Activated CD4-positive, alpha-beta T cell treated with anti-CD3 and anti-CD28 coated beads, Interleukin-2, amount 50 U/mL, for 16 hours (primary cell): Measurements from ENCODE around the gene PNMA1.
"Not testable (repeated sequence)": the region's sequence is repeated elsewhere in the genome, so short reads cannot be mapped to it uniquely, and the experiment has no call there.

Experiments
- DNase-seq: peaks from one replicate; pipeline ENCODE4 v3.0.0-alpha.2; 2020

Gene PNMA1

DNA sequence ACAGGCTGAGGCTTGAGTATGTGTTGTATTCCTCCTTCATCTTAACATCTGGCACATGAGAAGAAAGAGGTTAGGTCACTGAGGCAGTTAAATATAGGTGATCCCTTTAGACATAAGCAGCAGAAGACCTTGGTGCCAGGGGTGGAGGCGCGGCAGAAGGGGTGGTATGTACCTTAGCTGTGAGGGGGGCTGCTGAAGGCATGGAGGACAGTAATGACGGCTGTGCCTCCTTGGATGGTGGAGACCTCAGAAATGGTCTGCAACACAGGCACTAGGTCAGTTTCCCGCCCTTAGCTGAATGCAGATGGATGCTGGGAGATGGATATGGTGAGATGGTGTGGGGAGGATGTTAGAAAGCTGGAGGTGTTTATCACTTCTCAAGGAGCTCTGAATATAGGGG is 1.5 kb upstream of the PNMA1 start:
- no peak for DNase-seq

DNA sequence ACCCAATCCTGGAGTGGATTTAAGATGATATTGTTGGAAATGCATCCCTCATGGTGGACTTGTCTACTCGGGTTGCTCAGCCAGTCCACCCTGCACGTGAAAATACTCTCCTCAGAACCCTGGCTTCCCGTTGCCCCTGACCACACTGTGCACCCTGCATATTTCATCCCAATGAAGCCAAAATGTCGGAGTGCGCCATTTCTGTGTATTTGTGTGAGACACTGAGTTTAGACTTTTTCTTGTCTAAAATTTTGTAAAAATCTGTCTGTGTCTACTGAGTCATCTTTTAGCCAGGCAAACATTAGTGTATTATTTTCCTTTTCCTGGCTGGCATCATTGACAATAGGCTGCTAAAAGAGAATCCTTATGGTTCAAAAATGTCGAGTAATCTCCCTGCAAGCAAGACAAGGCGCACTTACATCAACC is 485 bp upstream of the PNMA1 start:
- DNase-seq = no peak

DNA sequence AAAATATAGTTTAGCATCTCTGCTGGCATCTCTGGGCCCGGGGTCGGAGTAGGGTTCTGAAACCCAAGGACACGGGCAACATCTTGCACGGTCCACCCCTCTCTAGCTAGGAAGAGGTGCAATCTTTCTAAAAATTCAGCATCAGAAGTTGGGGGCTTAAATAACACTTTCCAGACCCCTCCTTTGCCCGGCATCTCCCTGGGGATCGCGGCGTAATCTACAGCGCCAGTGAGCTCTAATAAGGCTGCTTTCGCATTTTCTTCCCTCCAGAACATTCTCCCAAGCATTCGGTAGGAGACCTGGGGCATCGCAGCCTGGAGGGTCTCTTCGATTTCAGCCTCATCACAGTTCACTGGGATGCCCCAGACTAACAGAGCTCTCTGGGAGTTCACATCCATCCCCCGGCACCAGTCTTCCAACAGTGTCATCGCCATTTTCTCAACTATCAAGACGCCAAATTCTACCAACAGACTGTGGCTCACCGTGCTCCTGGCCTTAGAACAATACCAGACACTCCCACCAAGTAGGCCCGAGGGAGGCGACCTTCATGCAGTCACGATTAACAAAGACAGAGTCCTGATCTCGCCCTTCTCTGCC is 880 bp downstream of the PNMA1 start:
- DNase-seq = no peak

DNA sequence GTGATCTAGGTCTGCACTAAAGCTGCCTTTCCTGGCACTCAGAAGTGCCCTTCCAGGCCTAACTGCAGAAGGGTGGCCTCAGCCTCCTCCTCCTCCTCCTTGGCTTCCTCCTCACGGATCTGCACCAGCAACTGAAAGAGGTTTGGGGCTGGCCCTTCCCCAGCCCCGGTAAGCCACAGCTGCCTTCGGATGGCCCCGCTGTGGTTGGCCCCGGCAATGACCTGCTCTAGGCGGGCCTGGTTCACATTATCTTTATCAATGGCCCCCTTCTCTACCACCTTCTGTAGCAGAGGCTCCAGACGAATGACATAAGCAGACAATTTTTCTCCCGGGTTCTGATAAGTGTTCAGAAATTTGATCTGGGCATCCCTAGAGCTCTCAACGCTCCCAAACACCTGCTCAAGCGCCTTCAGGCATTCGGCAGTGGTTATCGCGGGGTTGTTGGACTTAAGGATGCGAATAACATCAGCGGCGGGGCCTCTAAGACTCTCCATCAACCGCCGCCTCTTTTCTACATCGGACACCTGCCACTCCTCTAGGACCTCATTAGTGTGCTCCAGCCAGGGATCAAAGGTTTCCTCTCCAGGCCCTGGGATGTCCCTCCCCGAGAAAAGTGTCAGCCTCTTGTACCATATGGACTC is 1.5 kb downstream of the PNMA1 start:
- peak; percentile 57 for DNase-seq

DNA sequence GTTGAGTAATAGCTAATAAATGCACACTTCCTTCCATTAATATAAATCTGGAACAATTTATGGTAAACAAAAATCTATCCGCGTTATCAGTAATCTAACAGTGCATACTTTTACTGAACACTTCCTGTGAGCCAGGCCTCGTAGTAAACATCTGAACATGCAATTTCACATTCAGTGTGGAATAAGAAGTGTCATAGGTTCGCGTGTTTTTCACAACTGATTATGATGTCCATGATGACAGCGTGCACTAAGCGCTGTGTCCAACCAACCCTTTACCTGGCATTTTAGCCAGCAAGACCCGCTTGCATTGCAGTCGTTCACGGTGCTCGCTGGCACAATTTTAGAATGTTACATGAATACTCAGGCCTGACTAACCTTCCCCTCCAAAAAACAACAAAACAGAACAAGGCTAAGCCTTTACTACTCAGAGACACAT is 2.1 kb downstream of the PNMA1 start:
- peak; percentile 41 for DNase-seq

DNA sequence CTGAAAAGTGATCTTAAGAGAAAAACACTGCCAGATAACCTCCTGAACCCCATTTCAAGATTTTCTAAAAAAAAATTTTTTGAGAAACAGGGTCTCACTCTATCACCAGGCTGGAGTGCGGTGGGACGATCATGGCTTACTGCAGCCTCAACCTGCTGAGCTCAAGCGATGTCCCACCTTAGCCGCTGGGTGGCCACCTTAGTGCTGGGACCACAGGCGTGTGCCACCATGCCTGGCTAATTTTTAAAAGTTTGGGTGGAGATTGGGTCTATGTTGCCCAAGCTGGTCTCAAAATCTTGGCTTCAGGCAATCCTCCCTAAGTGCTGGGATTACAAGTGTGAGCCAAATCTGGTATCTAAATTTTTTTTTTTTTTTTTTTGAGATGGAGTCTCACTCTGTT is 3.4 kb downstream of the PNMA1 start:
- DNase-seq = no peak

DNA sequence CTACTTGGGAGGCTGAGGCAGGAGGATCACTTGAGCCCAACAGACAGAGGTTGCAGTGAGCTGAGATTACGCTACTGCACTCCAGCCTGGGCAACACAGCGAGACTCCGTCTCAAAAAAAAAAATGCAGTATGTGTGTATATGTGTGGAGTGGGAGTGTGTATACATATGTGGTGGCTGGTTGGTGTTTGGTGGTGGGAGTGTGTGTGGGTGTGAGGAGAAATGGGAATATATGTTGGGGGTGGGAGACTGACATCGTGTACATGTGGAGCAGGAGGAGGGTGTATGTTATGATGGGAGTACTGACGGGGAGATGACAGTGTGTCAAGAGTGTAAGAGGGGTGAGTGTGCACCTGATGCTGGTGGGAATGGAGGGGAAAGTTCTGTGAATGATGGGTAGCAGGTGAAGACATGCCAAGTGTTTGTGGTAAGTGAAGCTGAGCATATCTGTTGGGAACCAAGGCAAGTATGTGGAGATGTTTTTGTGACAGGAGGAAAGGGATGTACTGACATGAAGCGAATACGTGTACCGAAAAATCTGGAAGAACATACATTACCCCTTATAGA is 4.2 kb downstream of the PNMA1 start:
- no peak for DNase-seq

DNA sequence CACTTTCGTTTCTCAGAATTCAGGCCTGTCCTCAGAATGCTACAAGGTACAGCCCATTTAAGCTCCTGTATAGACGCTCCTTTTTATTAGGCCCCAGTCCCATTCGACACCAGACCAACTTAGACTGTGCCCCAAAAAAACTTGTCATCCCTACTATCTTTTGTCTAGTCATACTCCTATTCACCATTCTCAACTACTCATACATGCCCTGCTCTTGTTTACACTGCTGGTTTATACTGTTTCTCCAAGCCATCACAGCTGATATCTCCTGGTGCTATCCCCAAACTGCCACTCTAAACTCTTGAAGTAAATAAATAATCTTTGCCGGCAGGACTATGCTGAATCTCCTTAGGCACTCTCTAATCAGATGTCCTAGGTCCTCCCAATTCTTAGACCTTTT is 6.1 kb downstream of the PNMA1 start:
- DNase-seq = not testable (repeated sequence)

DNA sequence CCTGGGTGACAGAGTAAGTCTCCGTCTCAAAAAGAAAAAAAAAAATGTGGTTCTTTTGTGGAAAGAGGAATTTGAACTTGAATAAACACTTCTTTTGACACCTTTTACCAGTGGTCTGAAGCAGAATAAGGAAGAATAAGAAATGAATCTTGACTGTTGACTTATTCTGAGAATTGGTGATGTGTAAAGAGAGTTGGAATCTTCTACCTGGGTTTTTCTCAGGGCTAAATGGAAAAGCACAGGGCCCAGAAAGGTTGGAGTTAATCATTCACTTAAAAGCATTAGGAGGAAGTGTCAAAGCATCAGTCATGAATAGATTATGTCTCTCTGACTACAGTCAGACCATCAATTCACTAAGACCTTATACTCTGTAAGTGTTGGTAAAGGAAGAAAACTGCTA is 13.9 kb downstream of the PNMA1 start:
- DNase-seq = peak; percentile 32

DNA sequence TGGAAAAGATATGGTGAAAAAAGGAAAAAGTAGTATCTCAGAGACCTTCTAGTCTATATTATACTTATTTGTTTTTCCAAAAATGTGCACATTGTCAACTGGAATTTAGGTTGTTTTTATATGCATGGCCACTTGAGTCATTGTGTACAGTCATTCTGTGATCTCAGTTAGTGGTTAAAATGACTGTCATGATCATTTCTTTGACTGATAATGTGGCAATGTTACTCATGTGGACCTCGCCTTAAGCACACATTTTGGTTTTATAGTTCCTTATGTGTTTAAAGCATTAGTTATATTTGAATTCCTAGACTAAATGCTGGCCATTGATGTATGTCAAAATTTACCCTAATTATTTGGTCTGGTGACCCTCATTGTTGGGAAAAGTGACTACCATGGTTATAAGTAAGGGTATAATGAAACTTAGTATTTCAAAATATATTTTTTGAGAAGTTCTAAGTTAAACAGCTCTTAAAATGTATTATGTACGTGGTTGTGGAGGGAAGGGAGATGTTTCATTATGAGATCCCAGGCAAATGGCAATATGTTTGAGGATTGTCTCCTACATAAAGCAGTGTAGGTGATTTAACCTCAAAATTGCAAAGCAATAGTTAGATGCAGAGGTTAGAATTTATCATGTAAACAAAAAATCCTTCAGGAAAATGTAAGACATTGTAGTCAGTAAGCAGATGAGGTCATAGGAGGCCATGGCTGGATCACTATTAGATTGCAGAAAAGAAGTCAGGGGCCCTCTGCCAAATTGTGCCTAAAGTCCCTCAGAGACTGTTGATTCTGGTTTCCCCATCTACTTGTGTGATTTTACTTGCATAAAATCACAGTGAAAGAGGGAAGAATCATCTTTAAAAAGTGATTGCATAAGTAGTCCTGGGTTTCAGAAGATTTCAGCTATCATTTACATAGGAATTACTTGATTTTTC is 17.5 kb downstream of the PNMA1 start:
- DNase-seq = peak; percentile 88

DNA sequence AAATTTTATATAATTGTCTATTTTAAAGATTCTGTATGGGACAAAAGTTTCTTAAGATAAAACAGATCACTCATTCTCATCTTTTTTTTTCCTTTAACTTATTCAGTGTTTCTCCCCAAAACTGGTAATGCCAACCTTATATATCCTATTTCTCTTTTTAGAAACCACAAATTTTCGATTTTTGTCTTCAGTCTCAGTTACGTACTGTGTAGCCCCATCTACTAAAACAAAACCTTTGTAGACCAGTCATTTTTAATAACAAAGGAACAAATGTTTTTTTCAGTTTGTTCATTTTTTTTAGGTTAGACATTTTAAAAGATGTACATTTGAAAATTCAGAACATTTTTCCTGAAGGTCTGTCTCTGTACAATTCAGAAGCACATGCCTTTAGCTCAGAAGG is 18.2 kb downstream of the PNMA1 start:
- peak; percentile 60 for DNase-seq

DNA sequence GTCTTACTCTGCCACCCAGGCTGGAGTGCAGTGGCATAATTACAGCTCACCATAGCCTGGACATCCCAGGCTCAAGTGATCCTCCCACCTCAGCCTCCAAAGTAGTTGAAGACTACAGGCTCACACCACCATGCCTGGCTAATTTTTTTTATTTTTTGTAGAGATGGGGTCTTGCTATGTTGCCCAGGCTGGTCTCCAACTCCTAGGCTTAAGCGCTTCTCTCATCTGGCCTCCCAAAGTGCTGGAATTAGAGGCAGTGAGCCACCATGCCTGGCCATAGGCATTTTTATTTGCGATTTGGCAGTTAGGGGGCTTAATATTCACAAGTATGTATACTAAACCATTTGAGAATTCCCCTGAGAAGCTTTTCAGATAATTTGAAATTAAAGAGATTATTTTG is 19.1 kb downstream of the PNMA1 start:
- no peak for DNase-seq

DNA sequence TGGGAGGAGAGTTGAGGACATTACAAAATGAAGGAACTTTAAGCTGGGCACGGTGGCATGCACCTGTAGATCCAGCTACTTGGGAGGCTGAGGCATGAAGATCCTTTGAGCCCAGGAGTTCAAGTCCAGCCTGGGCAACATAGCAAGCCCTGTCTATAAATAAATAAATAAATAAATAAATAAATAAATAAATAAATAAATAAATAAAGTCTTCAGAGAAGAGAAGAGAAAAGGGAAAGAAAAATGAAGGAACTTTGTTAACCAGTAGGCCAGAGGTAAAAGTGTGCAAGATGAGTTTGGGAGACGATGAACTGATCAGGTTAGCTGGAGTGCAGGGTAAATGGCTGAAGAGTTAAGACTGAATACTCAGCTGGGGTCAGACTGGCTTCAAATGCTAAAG is 20.1 kb downstream of the PNMA1 start:
- DNase-seq = no peak

DNA sequence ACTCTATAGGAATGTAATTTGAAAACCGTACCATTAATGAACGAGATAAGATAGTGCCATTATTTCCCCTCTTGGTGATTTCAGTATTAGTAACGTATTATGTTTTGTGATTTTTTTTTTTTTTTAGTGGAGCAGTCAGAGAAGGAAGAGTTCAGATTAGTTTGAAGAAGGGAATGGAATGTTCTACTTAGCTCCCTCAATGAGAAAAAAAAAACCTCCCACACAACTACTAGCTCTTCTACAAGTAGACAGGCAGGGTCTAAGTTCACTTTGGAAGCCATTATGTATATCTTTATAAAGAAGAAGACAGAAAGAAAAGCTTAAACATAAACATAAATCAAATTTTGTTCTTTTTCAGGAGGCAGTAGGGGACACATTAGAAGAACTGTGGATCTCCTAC is 27.3 kb downstream of the PNMA1 start:
- DNase-seq = no peak

DNA sequence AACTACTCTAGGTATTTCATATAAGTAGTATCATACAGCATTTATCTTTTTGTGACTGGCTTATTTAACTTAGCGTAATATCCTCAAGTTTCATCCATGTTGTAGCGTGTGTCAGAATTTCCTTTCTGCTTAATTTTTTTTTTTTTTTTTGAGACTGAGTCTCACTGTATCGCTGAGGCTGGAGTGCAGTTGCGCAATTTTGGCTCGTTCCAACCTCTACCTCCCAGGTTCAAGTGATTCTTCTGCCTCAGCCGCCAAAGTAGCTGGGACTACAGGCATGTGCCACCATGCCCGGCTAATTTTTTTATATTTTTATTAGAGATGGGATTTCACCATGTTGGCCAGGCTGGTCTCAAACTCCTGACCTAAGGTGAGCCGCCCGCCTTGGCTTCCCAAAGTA is 28.9 kb downstream of the PNMA1 start:
- no peak for DNase-seq

DNA sequence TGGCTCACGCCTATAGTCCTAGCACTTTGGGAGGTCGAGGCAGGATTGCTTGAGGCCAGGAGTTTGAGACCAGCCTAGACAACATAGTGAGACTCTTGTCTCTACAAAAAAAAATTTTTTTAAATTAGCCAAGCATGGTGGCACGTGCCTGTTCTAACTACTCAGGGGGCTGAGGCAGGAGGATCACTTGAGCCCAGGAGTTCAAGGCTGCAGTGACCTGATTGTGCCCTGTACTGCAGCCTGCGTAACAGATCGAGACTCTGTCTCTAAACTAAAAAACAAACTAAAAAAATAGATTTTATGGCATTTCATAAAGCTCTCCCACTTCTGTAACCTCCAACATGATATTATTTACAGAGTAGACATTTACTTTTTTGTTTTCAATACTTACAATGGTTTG is 29.6 kb downstream of the PNMA1 start:
- DNase-seq = no peak

DNA sequence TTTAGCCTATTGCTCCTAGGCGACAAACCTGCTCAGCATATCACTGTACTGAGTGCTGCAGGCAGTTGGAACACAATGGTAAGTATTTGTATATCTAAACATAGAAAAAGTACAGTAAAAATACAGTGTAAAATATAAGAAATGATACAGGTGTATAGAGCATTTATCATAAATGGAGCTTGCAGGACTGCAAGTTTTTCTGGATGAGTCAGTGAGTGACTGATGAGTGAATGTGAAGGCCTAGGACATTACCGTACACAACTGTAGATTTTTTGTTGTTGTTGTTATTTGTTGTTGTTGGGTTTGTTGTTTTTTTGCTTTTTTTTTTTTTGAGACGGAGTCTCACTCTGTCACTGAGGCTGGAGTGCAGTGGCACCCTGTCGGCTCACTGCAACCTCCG is 33.4 kb downstream of the PNMA1 start:
- DNase-seq = no peak

DNA sequence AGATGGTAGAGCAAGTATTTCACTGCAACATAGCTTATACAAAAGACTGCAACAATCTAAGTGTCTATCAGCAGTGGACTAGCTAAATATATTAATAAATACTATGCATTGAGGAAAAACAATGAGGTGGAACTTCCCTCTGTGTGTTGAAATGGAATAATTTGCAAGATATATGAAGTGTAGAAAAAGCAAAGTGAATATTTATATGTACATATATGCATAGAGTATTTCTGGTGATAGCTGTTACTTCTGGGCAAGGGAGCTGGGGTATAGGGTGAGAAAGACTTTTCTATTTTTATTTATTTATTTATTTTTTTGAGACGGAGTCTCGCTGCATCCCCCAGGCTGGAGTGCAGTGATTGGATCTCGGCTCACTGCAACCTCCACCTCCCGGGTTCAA is 35.5 kb downstream of the PNMA1 start:
- DNase-seq = no peak

DNA sequence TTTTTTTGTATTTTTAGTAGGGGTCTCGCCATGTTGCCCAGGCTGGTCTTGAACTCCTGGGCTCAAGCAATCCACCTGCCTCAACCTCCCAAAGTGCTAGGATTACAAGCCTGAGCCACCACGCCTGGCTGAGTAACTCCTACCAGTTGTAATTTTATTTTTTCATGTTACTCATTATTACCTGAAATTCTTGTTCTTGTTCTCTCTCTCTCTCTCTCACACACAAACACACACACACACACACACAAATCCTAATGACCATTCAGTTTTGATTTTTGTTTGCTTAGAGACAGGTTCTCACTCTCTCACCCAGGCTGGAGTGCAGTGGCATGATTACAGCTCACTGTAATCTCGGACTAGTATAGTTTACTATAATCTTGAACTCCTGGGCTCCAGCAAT is 39.2 kb downstream of the PNMA1 start:
- DNase-seq = no peak

DNA sequence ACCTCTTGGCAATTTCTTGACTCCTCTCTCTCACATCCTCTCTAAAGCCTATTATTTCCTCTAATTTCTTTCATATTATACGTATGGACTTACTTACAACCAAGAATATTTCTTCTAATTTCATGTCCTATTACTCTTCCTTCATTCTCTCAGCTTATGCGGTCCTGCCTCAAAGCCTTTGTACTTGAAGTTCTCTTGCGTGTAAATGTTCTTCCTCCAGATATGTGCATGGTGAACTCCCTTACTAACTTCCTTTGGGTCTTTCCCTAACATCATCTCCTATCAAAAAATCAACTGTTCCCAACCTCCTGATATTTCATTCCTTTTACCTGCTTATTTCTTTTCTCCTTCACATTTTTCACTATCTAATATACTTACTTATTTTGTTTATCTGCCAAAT is 46.3 kb downstream of the PNMA1 start:
- DNase-seq = no peak

DNA sequence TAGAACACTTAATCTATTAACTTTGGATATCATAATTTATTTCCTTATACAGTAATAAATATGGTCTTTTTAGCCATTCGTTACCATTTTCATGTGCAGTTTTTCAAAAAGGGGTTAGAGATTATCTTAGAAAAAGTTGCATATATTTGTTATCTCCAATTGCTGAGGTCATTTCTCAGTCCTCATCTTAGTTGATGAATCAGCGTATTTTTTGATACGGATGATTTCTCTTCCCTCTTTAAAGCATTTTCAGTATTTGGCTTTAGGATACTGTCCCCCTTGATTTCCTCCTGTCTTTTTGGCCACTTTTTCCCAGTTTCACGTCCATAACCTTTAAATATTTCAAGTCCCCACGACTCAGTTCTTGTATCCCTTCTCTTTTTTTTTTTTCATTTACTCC is 47.6 kb downstream of the PNMA1 start:
- DNase-seq = no peak

DNA sequence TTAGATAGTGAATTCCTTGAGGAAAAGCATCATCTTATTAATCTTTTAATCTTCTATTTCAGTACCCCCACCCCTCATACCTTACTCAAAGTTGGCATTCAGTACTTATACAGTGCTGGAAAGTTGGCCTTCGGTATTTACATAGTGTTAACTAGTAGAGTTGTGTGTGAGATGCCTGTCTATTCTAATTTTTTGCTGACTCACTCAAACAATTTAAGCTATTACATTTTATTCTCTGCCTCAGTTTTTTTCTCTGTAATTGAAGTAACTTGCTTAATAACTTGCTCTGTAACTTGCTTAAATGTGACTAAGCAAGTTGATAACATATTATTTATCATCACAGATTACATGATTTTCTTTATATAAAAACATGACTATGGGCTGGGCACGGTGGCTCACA is 49.1 kb downstream of the PNMA1 start:
- DNase-seq = no peak

DNA sequence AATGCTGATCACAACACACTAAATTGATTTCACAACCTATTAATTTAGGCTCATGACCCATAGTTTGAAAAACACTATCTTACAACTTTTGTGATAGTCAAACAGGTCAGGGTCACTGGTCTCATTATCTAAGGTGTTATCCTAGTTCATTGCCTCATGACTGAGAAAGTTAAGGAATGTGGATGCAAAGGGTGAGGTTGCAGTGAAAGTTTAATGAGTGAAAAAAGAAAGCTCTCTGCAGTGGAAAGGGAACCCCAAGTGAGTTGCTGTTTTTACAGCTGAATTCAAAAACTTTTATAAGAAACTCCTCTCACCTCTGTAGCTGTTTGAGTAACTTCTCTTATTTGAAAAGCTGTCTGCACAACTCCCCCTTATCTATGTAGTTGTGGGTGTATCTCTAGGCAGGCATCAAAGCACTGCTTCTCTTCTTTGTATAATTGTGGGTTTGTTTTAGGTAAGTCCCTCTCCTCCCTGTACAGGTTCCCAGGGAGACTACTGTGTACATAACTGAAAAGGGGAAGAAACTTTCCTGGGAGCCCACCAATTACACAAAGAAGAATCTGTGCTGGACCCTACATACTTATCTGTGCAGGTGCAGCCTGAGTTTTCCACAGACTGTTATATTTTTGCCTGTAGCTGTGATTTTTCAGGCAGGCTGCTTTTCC is 50.5 kb downstream of the PNMA1 start:
- DNase-seq = no peak
